ENCODE data around the gene WDFY2. TPM values are rescaled to one million over a fixed set of nuclear protein-coding genes. Genes with fewer than 3 reads are reported as not detected.

The WDFY2 gene
- total and polyA plus RNA-seq, 2 of the 8 experiments (the other 6 are each of a cell fraction or from before 2014, with no cell fraction given): 13.9 to 29.0 TPM

DNA sequence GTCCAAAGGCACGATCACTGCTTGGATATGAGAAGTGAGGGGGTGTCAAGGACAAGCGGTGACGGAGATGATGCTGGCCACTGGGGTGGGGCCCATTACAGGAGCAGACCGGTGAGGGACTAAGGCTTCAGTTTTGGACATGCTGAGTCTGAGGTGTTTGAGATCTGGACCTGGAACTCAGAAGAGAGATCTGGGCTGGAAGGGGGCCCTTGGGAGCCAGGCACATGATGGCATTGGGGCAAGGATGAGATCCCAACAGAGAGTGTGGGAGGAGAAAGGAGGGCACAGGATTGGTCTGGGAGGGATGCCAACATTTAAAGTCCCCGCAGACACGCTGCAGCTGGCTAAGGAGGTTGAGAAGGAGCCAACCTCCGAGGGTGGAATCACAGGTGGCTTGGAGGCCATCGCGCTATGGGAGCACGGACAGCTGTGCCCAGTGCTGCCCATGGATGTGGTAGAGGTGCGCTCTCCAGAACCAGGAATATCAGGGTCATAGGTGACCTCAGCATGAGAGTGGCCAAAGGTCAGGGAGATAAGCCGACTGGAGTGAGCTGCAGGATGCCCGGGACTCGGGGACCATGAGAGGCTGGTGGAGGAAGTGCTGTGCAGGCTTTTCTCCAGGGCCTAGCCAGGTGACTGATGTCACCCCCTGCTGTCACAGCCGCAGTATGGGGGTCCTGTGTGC is 197.9 kb downstream of the WDFY2 start:
- POLR2A ChIA-PET (ENCODE audit: partially characterized antibody): interaction anchor here (1.9 to 3.3 kb wide), 2 partner anchors 11 to 329 kb away, joined by 10 to 20 read pairs; partner anchors contain the start of gene INTS6

More for the DNA sequence above, 197.9 kb downstream of the WDFY2 start:
- no peak overlapping the region for H3K27ac ChIP-seq (ENCODE audit: low read depth, low read length)
- H3K18ac ChIP-seq (ENCODE audit: extremely low read depth, low read length): peak overlapping the region; percentile 16; the same call in 1 of the 2 replicates
- H2AK5ac ChIP-seq (ENCODE audit: low read depth, low read length): no peak overlapping the region
- H3K27me3 ChIP-seq (replicated peaks in 1 of 4; ENCODE audit: control insufficient read depth in 3 of 4, extremely low read depth in 1 of 4, insufficient read depth in 3 of 4, low read length in 3 of 4): no peaks in the 10 kb centered on the region; a peak in 1 of 7 replicates
- no peak overlapping the region for H2BK15ac ChIP-seq (ENCODE audit: low read length)
- no peak overlapping the region for H4K5ac ChIP-seq (ENCODE audit: insufficient read length, low read depth, low read length)
- H2BK20ac ChIP-seq (ENCODE audit: low read length): no peak overlapping the region
- no peak overlapping the region for H3K56ac ChIP-seq (replicated peaks; ENCODE audit: insufficient read length, low read depth, low read length)
- peak overlapping the region; percentile 60; the same call in 1 of the 2 replicates for H2BK12ac ChIP-seq (ENCODE audit: low read depth, low read length)
- FAIRE-seq (no peak), DNase-seq (ENCODE audit: low read depth in 1 of 2, low spot score in 2 of 2) (no peak)
- no peak overlapping the region for H3K14ac ChIP-seq (ENCODE audit: insufficient read length)
- no peak overlapping the region for H3K4me3 ChIP-seq (ENCODE audit: extremely low read depth in 1 of 4, insufficient read depth in 2 of 4, low read depth in 3 of 4, low read length in 4 of 4)
- 95% methylated on average over 15 of the region's 15 CpGs; no CpG with 5 or more reads in 1 of the 2 experiments for WGBS, 2 experiments (ENCODE audit: extremely low coverage in 1 of 2, insufficient coverage in 1 of 2, insufficient read length in 1 of 2, insufficient replicate concordance in 2 of 2, low coverage in 1 of 2, low lambda C conversion rate in 2 of 2, missing lambda C conversion rate in 1 of 2)
- no peaks in the 10 kb centered on the region for H3K79me2 ChIP-seq (ENCODE audit: control insufficient read depth in 1 of 2, insufficient read depth in 2 of 2, low read length in 2 of 2)
- no peak overlapping the region for H4K91ac ChIP-seq (replicated peaks; ENCODE audit: insufficient read length, low read length)
- H3K9ac ChIP-seq (replicated peaks in 1 of 4; ENCODE audit: extremely low read depth in 1 of 4, low read depth in 3 of 4, low read length in 3 of 4): no peak overlapping the region; a peak in 1 of 7 replicates
- H3K23ac ChIP-seq (ENCODE audit: insufficient read length): no peak overlapping the region
- H4K8ac ChIP-seq (ENCODE audit: extremely low read depth, insufficient read depth, low read length): peak overlapping the region; percentile 25
- CTCF ChIA-PET (ENCODE audit: partially characterized antibody): interaction anchor here (1.0 to 11.3 kb wide), 15 partner anchors 8 to 341 kb away, joined by 3 to 123 read pairs (median 5); no protein-coding TSS in a partner anchor
- no peak overlapping the region for H3K4me2 ChIP-seq (ENCODE audit: insufficient read depth in 1 of 2, low read depth in 2 of 2, low read length in 2 of 2)
- no peaks in the 10 kb centered on the region for H3K9me3 ChIP-seq (ENCODE audit: insufficient read depth in 2 of 2, low read depth in 1 of 2, low read length in 1 of 2)
- no peaks in the 10 kb centered on the region for H3K36me3 ChIP-seq (ENCODE audit: control insufficient read depth in 2 of 4, insufficient read depth in 4 of 4, low read length in 3 of 4)
- H3K4me1 ChIP-seq (replicated peaks in 1 of 4; ENCODE audit: control insufficient read depth in 3 of 4, insufficient read depth in 4 of 4, low read length in 3 of 4): peaks cover 0 to 7% (median 0%) of the 10 kb centered on the region in 4 experiments; a peak in 2 of 7 replicates
- H2BK120ac ChIP-seq (replicated peaks; ENCODE audit: low read depth, low read length): no peak overlapping the region
- TF ChIP-seq CEBPB (IDR thresholded peaks at IDR 0.05; ENCODE audit: low read depth, low read length) (no peak), EZH2 (IDR thresholded peaks at IDR 0.05; ENCODE audit: low read depth, low read length, severe bottlenecking) (no peak), SAP30 (IDR thresholded peaks at IDR 0.05; ENCODE audit: insufficient read depth, insufficient replicate concordance, low read length) (no peak), KDM1A (IDR thresholded peaks at IDR 0.05; ENCODE audit: borderline replicate concordance, low read length) (no peak), CTBP2 (IDR thresholded peaks at IDR 0.05; ENCODE audit: borderline replicate concordance, insufficient read depth, insufficient read length, low read length) (no peak)
- TF ChIP-seq, protein P1, sequence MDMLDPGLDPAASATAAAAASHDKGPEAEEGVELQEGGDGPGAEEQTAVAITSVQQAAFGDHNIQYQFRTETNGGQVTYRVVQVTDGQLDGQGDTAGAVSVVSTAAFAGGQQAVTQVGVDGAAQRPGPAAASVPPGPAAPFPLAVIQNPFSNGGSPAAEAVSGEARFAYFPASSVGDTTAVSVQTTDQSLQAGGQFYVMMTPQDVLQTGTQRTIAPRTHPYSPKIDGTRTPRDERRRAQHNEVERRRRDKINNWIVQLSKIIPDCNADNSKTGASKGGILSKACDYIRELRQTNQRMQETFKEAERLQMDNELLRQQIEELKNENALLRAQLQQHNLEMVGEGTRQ (IDR thresholded peaks at IDR 0.05; ENCODE audit: low read length): no peak
- H3K23me2 ChIP-seq (ENCODE audit: low read depth, low read length): no peaks in the 10 kb centered on the region
- H2BK5ac ChIP-seq (ENCODE audit: low read depth, low read length): no peak overlapping the region
- no peak overlapping the region for H2AFZ ChIP-seq (ENCODE audit: low read length)
- H4K20me1 ChIP-seq (replicated peaks in 1 of 2; ENCODE audit: control insufficient read depth in 1 of 2, insufficient read depth in 2 of 2, low read length in 2 of 2): no peaks in the 10 kb centered on the region
- no peaks in the 10 kb centered on the region; the same call in 1 of the 2 replicates for H3K79me1 ChIP-seq (ENCODE audit: low read depth, low read length)
- H3K4ac ChIP-seq (replicated peaks; ENCODE audit: insufficient read length, low read depth, low read length): no peak overlapping the region

Measured in H1 (cell line).